HepG2 (cell line): ENCODE results near the gene KCNQ5. TPM values are rescaled to one million over a fixed set of nuclear protein-coding genes. Genes with fewer than 3 reads are reported as not detected.
"Not testable (repeated sequence)": the region's sequence is repeated elsewhere in the genome, so short reads cannot be mapped to it uniquely, and the experiment has no call there.

Experiments used
- ATAC-seq: fragments of 200-7000 bp; cut with Tn5 transposase; 3 replicates; pipeline ENCODE4 v1.9.1; 2020; ENCODE audit warnings: mild to moderate bottlenecking, moderate library complexity
- BruUV-seq: library from RNA; stranded (reverse); fragments of 400-500 nt; replicated peaks from 2 replicates; lab custom pipeline; 2021; lab: Mats Ljungman, UMichigan
- CTCF ChIA-PET: fragments of 300-600 bp; formaldehyde crosslinking; extraction: SDS; loops from one replicate; lab custom pipeline; 2021; ENCODE audit warnings: low total read pairs, inconsistent platforms, low intra/inter-chr PET ratio; lab: Yijun Ruan, JAX
- POLR2A ChIA-PET: fragments of 350-600 bp; sonication (Branson Sonifier 250); formaldehyde crosslinking; loops from one replicate; lab custom pipeline; 2020; ENCODE audit warnings: antibody characterized with exemption, inconsistent platforms; lab: Yijun Ruan, JAX
- DNase-seq: peaks from one replicate; pipeline ENCODE4 v3.0.0-alpha.2; 2015; ENCODE audit warnings: low spot score
- FAIRE-seq: peaks from 3 replicates; lab custom pipeline; 2011; peaks lifted over from hg19 to GRCh38; lab: Jason Lieb, UNC
- H2AFZ ChIP-seq: one replicate; pipeline ENCODE4 v1.6.1; 2011; ENCODE audit warnings: low read length, inconsistent platforms
- H3K27ac ChIP-seq: fragments of 300-600 bp; 3 replicates; pipeline ENCODE4 v1.8.0; 2011; ENCODE audit warnings: mixed run types, mild to moderate bottlenecking, mixed read lengths, low read length, inconsistent platforms; ENCODE audit not compliant: insufficient read depth; ENCODE audit errors: extremely low read length
- H3K27me3 ChIP-seq, 2 experiments: fragments of 200-600 bp in 1 of 2; 2 replicates in 1 of 2; 3 replicates in 1 of 2; pipeline versions ENCODE4 v1.6.0 to v1.8.0; 2011; ENCODE audit warnings: low read length in 2 of 2, mild to moderate bottlenecking in 2 of 2, moderate library complexity in 2 of 2, inconsistent platforms in 1 of 2; ENCODE audit not compliant: insufficient read depth in 2 of 2, control insufficient read depth in 1 of 2
- H3K36me3 ChIP-seq, 2 experiments: fragments of 200-600 bp in 1 of 2; replicated peaks in 1 of 2; 2 replicates in 1 of 2; 3 replicates in 1 of 2; pipeline versions ENCODE4 v1.5.1 to v1.8.0; 2011; ENCODE audit warnings: low read length in 2 of 2, inconsistent platforms in 1 of 2; ENCODE audit not compliant: insufficient read depth in 2 of 2, control insufficient read depth in 1 of 2
- H3K4me1 ChIP-seq: 2 replicates; pipeline ENCODE4 v1.5.1; 2012; ENCODE audit warnings: low read length, inconsistent platforms; ENCODE audit not compliant: insufficient read depth
- H3K4me2 ChIP-seq: 2 replicates; pipeline ENCODE4 v1.6.0; 2011; ENCODE audit warnings: low read depth, low read length, inconsistent platforms
- H3K4me3 ChIP-seq, 3 experiments: fragments of 200-600 bp in 1 of 3; sonication (generic), shearing (Covaris generic) in 1 of 3; replicated peaks in 1 of 3; 2 replicates each; pipeline ENCODE4 v1.5.1; 2011 to 2016; ENCODE audit warnings: low read length in 3 of 3, inconsistent platforms in 2 of 3, low read depth in 2 of 3, mild to moderate bottlenecking in 2 of 3, control low read depth in 1 of 3, mixed read lengths in 1 of 3; ENCODE audit not compliant: insufficient read depth in 1 of 3
- H3K79me2 ChIP-seq: one replicate; pipeline ENCODE4 v1.6.1; 2011; ENCODE audit warnings: low read length, inconsistent platforms; ENCODE audit not compliant: insufficient read depth
- H3K9ac ChIP-seq: 2 replicates; pipeline ENCODE4 v1.6.0; 2011; ENCODE audit warnings: mild to moderate bottlenecking, low read depth, low read length, inconsistent platforms; ENCODE audit not compliant: insufficient read depth
- H3K9me3 ChIP-seq: 2 replicates; pipeline ENCODE4 v1.5.1; 2012; ENCODE audit warnings: mild to moderate bottlenecking, low read length
- H4K20me1 ChIP-seq: 2 replicates; pipeline ENCODE4 v1.6.0; 2011; ENCODE audit warnings: inconsistent platforms, mild to moderate bottlenecking, low read length, moderate library complexity; ENCODE audit not compliant: insufficient read depth
- ATF7 ChIP-seq, 2 experiments: fragments of 450-650 bp in 1 of 2; sonication (generic) in 1 of 2; formaldehyde crosslinking in 1 of 2; IDR thresholded peaks; 2 replicates each; pipeline versions ENCODE4 v1.4.0 to v1.6.1; 2016 to 2020; ENCODE audit warnings: antibody characterized with exemption in 1 of 2, mild to moderate bottlenecking in 1 of 2, missing genetic modification reagents in 1 of 2
- GLI4 ChIP-seq: sonication (generic); formaldehyde crosslinking; IDR thresholded peaks from 2 replicates; pipeline ENCODE4 v1.5.1; 2020; ENCODE audit warnings: missing genetic modification reagents, mild to moderate bottlenecking, moderate library complexity, borderline replicate concordance
- GTF2F1 ChIP-seq: fragments of 150-350 bp; IDR thresholded peaks from 2 replicates; pipeline ENCODE4 v1.6.1; 2014; ENCODE audit warnings: low read length
- NFIC ChIP-seq: IDR thresholded peaks from 2 replicates; pipeline ENCODE4 v1.6.1; 2012; ENCODE audit warnings: mild to moderate bottlenecking, low read length, inconsistent platforms
- ZNF709 ChIP-seq: sonication (generic); formaldehyde crosslinking; IDR thresholded peaks from 2 replicates; pipeline ENCODE4 v1.5.0; 2020; ENCODE audit warnings: mild to moderate bottlenecking, missing genetic modification reagents
- WGBS: methylation state at CpG from one replicate; pipeline ENCODE4 v1.1.6; 2017; ENCODE audit warnings: low lambda C conversion rate; 5-methylcytosine and 5-hydroxymethylcytosine counted together
- in situ Hi-C: cut with HindIII; loops from 2 replicates; pipeline ENCODE4 v1.10.0; 2017; ENCODE audit warnings: low pct_unique_long_range_greater_than_20kb; ENCODE audit not compliant: extremely low pct_ligation_motif_present
- intact Hi-C: fragments of 100-400 bp; cut with micrococcal nuclease; formaldehyde crosslinking; loops from one replicate; pipeline ENCODE4 v1.10.0; 2022; ENCODE audit not compliant: unreplicated experiment
- polyA plus RNA-seq, 8 experiments: library from polyadenylated mRNA; depleted of rRNA in 3 of 8; stranded (reverse) in 7 of 8; unstranded in 1 of 8; fragments of >200 nt; fragmentation: Illumina TruSeq in 4 of 8; extraction: Trizol in 4 of 8; gene quantifications; 2 replicates each; pipeline versions ENCODE4 v1.2.1 to v1.2.3, GENCODE V29; 2011 to 2016; ENCODE audit warnings: low read depth in 4 of 8, missing spikeins in 1 of 8, mixed read lengths in 1 of 8; ENCODE audit not compliant: insufficient read depth in 1 of 8
- total RNA-seq, 5 experiments: library from RNA; depleted of rRNA; stranded (reverse); fragments of >200 nt; fragmentation: Illumina TruSeq; extraction: Trizol; gene quantifications; 2 replicates each; pipeline ENCODE4 v1.2.3, GENCODE V29; 2016; ENCODE audit warnings: low read depth in 1 of 5
- TF ChIP-seq, protein P1 (sequence below): sonication (generic); formaldehyde crosslinking; IDR thresholded peaks from 2 replicates; pipeline ENCODE4 v1.4.0; 2020; ENCODE audit warnings: low read depth, mild to moderate bottlenecking, missing genetic modification reagents
- TF ChIP-seq, protein P2 (sequence below): sonication (generic); formaldehyde crosslinking; IDR thresholded peaks from 2 replicates; pipeline ENCODE4 v1.9.0; 2021; ENCODE audit warnings: missing genetic modification reagents, borderline replicate concordance
- TF ChIP-seq, protein P3 (sequence below): sonication (generic); formaldehyde crosslinking; IDR thresholded peaks from 2 replicates; pipeline ENCODE4 v1.4.0; 2020; ENCODE audit warnings: mild to moderate bottlenecking, missing genetic modification reagents
- TF ChIP-seq, protein P4 (sequence below): sonication (generic); formaldehyde crosslinking; IDR thresholded peaks from 2 replicates; pipeline ENCODE4 v1.5.1; 2020; ENCODE audit warnings: mild to moderate bottlenecking, missing genetic modification reagents, moderate library complexity

Gene KCNQ5
- total and polyA plus RNA-seq, 2 of the 13 experiments (the other 11 are each of a cell fraction or from before 2014, with no cell fraction given), result 0.04 TPM; not detected in 1

DNA sequence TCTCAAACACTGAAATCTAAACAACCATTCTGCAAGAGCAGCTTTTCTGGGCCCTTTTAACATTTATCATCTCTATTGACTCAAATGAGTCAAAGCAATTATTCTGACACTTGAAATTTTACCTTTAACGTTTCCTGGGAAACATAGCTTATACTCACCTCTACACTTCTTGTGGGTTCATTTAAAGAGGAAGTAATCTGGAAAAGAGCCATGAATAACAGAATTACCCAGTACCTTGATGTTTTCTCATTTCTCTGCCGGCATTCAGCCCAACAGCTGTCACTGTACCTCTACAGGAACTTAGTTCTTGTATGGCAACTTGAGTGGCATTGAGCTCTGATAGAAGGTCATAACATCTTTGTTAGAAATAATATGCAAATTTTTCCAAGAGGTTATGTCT lies 272.2 kb downstream of the KCNQ5 start:
- in situ Hi-C loops, result no loop called here
- Histone ChIP-seq H3K36me3 (no peaks in the 10 kb centered on the region), H2AFZ (no peak overlapping the region), H4K20me1 (no peaks in the 10 kb centered on the region), H3K9ac (no peak overlapping the region), H3K27ac (no peak overlapping the region), H3K4me1 (no peaks in the 10 kb centered on the region), H3K27me3 (no peaks in the 10 kb centered on the region), H3K4me2 (no peak overlapping the region), H3K79me2 (no peaks in the 10 kb centered on the region), H3K9me3 (no peaks in the 10 kb centered on the region), H3K4me3 (no peak overlapping the region)
- ChIA-PET CTCF (no interaction called here), POLR2A (no interaction called here)
- intact Hi-C loops, result no loop called here
- FAIRE-seq (no peak), ATAC-seq (no peak), DNase-seq (no peak)
- BruUV-seq, result no TSS peak
- WGBS, result 2% methylated on average over 2 of the region's 2 CpGs
- TF ChIP-seq ATF7 (IDR thresholded peaks at IDR 0.05) (no peak), ATF7 (CRISPR knock-in tag; IDR thresholded peaks at IDR 0.05) (no peak), GTF2F1 (no peak), ZNF709 (no peak), GLI4 (CRISPR knock-in tag) (no peak), NFIC (no peak)
- TF ChIP-seq, protein P1, sequence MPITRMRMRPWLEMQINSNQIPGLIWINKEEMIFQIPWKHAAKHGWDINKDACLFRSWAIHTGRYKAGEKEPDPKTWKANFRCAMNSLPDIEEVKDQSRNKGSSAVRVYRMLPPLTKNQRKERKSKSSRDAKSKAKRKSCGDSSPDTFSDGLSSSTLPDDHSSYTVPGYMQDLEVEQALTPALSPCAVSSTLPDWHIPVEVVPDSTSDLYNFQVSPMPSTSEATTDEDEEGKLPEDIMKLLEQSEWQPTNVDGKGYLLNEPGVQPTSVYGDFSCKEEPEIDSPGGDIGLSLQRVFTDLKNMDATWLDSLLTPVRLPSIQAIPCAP, result no peak
- TF ChIP-seq, protein P2, sequence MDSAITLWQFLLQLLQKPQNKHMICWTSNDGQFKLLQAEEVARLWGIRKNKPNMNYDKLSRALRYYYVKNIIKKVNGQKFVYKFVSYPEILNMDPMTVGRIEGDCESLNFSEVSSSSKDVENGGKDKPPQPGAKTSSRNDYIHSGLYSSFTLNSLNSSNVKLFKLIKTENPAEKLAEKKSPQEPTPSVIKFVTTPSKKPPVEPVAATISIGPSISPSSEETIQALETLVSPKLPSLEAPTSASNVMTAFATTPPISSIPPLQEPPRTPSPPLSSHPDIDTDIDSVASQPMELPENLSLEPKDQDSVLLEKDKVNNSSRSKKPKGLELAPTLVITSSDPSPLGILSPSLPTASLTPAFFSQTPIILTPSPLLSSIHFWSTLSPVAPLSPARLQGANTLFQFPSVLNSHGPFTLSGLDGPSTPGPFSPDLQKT (CRISPR knock-in tag), result no peak
- TF ChIP-seq, protein P3, sequence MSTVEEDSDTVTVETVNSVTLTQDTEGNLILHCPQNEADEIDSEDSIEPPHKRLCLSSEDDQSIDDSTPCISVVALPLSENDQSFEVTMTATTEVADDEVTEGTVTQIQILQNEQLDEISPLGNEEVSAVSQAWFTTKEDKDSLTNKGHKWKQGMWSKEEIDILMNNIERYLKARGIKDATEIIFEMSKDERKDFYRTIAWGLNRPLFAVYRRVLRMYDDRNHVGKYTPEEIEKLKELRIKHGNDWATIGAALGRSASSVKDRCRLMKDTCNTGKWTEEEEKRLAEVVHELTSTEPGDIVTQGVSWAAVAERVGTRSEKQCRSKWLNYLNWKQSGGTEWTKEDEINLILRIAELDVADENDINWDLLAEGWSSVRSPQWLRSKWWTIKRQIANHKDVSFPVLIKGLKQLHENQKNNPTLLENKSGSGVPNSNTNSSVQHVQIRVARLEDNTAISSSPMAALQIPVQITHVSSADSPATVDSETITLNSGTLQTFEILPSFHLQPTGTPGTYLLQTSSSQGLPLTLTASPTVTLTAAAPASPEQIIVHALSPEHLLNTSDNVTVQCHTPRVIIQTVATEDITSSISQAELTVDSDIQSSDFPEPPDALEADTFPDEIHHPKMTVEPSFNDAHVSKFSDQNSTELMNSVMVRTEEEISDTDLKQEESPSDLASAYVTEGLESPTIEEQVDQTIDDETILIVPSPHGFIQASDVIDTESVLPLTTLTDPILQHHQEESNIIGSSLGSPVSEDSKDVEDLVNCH (CRISPR knock-in tag), result no peak
- TF ChIP-seq, protein P4, sequence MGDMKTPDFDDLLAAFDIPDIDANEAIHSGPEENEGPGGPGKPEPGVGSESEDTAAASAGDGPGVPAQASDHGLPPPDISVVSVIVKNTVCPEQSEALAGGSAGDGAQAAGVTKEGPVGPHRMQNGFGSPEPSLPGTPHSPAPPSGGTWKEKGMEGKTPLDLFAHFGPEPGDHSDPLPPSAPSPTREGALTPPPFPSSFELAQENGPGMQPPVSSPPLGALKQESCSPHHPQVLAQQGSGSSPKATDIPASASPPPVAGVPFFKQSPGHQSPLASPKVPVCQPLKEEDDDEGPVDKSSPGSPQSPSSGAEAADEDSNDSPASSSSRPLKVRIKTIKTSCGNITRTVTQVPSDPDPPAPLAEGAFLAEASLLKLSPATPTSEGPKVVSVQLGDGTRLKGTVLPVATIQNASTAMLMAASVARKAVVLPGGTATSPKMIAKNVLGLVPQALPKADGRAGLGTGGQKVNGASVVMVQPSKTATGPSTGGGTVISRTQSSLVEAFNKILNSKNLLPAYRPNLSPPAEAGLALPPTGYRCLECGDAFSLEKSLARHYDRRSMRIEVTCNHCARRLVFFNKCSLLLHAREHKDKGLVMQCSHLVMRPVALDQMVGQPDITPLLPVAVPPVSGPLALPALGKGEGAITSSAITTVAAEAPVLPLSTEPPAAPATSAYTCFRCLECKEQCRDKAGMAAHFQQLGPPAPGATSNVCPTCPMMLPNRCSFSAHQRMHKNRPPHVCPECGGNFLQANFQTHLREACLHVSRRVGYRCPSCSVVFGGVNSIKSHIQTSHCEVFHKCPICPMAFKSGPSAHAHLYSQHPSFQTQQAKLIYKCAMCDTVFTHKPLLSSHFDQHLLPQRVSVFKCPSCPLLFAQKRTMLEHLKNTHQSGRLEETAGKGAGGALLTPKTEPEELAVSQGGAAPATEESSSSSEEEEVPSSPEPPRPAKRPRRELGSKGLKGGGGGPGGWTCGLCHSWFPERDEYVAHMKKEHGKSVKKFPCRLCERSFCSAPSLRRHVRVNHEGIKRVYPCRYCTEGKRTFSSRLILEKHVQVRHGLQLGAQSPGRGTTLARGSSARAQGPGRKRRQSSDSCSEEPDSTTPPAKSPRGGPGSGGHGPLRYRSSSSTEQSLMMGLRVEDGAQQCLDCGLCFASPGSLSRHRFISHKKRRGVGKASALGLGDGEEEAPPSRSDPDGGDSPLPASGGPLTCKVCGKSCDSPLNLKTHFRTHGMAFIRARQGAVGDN (CRISPR knock-in tag), result no peak

DNA sequence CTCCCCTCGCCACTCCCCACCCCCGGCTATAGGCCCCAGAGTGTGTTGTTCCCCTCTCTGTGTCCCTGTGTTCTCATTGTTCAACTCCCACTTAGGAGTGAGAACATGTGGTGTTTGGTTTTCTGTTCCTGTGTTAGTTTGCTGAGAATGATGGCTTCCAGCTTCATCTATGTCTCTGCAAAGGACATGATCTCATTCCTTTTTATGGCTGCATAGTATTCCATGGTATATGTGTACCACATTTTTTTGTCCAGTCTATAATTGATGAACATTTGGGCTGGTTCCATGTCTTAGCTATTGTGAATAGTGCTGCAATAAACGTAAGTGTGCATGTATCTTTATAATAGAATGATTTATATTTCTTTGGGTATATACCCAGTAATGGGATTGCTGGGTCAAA lies 276.4 kb downstream of the KCNQ5 start:
- H3K9ac ChIP-seq, H3K27ac ChIP-seq, in situ Hi-C loops, intact Hi-C loops, BruUV-seq, H3K79me2 ChIP-seq, H3K4me3 ChIP-seq, ATAC-seq, H3K36me3 ChIP-seq, POLR2A ChIA-PET, H3K4me2 ChIP-seq, H3K9me3 ChIP-seq, H4K20me1 ChIP-seq, DNase-seq, CTCF ChIA-PET, H3K27me3 ChIP-seq, H2AFZ ChIP-seq, H3K4me1 ChIP-seq, FAIRE-seq: not testable (repeated sequence)
- 0% methylated on average over 3 of the region's 3 CpGs for WGBS
